SKM-1 treated with dmso at 0.1 percent for 144 hours (cell line): Measurements from ENCODE around the gene TAS2R60.
A peak's percentile ranks its signal among the peaks of the same experiment; 100 is the strongest.
"Not testable (repeated sequence)": the region's sequence is repeated elsewhere in the genome, so short reads cannot be mapped to it uniquely, and the experiment has no call there.

Source experiments
- DNase-seq: peaks from one replicate; lab custom pipeline; 2025; ENCODE audit not compliant: unreplicated experiment; lab: John Stamatoyannopoulos, UW

TAS2R60 gene

DNA sequence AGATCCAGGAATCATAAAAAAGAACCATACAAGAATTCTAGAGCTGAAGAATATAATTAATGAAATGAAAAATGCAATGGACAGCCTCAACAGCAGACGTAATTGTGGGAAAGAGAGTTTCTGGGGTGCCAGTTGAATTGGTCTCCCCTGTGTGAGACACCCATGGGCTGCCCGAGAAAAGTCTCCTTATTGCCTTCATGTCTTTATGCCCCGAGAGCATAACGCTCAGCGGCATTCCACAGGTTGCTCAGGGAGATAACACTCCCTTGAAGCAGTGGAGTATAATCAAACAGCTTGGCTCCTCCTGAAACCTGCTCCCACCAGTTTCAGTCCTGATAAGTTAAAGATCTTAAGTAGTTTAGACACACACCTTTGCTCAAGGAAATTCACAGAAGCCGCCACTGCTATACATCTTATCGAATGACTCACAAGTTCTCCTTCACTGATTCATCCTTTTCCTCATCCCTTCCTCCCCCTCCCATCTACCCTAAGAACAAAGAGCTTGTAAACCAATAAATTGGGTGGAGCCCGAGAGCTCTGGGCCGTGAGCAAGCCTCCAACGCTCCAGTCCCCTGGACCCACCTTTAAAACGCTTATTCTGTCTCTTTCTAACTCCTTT, 28.9 kb downstream of the TAS2R60 start:
- not testable (repeated sequence) for DNase-seq

DNA sequence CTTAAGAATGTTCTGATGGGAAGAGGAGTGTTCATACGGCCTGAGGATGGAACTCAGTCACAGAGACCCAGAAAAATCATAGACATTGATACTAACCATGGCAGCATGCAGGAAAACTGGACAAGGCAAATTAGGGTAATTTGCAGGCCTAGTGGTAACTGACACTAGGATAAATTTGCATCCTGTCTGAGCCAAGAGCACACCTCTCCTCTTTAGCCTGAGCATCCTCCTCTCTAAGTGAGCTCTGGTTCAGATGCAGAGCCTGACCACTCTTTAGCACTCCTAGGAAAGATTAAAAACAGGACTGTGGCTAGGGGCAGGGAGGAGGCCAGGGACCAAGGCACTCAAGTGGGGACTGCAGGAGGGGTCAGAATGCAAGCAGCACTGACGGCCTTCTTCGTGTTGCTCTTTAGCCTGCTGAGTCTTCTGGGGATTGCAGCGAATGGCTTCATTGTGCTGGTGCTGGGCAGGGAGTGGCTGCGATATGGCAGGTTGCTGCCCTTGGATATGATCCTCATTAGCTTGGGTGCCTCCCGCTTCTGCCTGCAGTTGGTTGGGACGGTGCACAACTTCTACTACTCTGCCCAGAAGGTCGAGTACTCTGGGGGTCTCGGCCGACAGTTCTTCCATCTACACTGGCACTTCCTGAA, 34.4 kb downstream of the TAS2R60 start, which contains the start of gene TAS2R41:
TAS2R41 (plus strand) TSS at position 373 of the 650 bp plus-strand sequence; CDS start at position 373, 0 bp downstream.
- no peak for DNase-seq

DNA sequence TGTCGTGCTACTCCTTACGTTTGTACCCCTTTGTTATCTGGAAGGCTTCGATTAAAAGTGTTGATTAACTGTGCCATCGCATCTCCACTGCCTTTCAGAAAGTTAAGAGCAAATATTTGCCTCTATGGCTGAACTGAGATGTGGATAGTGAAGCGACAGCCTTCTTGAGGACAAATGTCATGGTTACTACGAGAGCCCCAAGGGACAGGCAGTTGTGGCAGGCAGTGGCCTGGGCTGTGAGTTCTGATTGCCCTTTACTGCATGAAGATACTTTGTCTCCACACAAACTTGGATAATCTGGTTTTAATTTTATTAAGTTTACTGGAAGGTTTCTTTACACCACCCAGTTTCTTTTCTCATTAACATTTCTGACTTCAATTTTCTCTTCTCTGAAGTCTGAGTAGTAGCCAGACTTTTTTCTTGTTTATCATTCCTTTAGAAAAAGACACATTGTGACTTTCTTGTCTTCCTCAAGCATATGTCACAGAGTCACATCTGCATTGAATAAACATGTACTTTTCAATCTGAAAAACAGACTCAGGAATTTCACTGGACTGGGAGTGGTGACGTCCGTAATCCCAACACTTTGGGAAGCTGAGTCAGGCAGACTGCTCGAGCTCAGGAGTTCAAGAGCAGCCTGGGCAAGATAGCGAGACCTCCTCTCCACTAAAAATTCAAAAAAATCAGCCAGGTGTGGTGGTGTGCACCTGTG, 36.0 kb downstream of the TAS2R60 start:
- DNase-seq, result no peak

DNA sequence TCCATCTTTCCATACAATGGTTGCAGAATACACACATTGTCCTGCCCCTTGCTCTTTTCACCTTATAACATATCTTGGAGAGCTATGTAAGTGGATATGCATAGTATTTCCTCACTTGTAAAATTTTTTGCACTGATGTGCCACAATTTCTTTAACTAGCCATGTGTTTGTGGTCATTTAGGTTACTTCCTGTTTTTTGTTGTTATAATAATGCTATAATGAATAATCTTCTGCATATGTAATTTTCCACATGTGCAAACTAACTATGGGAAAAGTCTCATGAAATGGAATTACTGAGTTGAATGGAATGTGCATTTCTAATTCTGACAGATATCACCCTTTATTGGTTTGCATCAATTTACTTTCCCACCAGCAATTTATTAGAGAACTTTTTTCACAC, 37.2 kb downstream of the TAS2R60 start:
- DNase-seq, result no peak

DNA sequence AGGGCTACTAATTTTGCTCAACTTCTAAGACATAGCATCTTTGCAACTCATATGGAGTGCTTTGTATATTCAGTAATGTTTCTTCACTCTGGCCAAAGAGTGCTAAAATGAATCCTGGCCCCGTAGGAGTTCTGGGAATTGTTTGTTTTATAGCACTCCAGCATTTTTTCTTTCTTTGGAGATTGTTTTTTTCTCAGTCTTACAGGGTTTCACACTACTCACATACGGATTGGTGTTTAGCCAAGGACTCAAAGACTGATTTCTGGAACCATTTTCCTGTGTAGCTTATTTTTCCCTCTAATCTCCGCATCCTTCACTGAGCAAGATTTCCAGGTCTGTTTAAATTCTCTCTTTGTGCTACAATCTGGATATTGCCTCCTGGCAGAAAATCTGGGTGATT, 40.9 kb downstream of the TAS2R60 start:
- no peak for DNase-seq

DNA sequence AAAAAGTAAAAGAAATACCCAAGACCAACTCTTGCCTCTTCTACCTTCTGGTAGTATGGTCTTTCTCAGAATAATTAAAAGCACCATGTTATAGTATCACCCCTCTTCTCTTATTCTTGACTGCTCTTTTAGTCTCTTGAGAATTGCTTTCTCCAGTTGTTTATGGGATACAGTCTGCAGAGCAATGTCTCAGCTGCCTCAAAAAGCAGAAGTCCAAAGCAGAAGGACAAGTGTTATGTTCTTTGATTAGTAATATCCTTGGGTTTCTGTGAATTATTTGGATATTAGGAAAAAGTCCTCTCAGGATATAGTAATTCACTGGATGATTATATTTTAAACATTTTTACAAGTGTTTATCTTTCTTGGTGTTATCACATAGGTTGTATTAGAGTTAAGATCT, 41.8 kb downstream of the TAS2R60 start:
- peak; percentile 58 for DNase-seq

DNA sequence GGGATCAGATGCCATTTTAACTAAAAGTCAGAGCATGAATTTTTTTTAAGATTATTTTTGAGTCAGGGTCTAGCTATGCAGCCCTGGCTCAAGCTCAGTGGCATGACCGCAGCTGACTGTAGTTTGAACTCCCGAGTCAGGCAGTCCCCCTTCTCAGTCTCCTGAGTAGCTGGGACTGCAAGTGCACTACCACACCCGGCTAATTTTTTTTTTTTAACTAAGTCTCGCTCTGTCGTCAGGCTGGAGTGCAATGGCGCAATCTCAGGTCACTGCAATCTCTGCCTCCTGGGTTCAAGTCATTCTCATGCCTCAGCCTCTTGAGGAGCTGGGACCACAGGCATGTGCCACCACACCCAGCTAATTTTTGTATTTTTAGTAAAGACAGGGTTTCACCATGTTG, 42.2 kb downstream of the TAS2R60 start:
- DNase-seq, result peak; percentile 47

DNA sequence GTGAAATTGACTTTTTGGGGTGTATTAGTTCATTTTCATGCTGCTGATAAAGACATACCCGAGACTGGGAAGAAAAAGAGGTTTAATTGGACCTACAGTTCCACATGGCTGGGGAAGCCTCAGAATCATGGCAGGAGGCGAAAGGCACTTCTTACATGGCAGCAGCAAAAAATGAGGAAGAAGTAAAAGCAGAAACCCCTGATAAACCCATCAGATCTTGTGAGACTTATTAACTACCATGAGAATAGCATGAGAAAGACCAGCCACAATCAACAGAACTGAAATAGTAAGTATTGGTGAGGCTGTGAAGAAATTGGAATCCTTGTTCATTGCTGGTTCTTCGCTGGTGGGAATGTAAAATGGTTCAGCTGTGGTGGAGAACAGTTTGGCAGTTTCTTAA, 43.0 kb downstream of the TAS2R60 start:
- DNase-seq, result not testable (repeated sequence)

DNA sequence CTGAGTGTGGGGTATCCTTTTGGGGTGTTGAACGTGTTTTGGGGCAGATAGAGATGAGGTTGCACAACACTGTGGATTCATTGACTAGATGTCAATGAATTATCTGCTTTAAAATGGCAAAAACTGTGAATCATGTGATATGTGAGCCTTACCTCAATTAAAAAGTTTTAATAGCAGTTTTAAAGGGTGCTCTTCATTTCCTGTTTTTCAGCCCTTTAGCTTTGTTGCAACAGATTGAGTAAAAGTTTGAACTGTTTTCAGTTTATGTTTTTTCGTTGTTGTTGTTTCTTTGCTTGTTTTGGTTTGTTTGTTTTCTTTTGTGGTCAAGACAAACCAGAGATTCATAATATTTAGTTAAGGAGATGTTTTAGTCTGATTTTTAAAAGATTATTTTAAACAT, 43.8 kb downstream of the TAS2R60 start:
- DNase-seq, result no peak

DNA sequence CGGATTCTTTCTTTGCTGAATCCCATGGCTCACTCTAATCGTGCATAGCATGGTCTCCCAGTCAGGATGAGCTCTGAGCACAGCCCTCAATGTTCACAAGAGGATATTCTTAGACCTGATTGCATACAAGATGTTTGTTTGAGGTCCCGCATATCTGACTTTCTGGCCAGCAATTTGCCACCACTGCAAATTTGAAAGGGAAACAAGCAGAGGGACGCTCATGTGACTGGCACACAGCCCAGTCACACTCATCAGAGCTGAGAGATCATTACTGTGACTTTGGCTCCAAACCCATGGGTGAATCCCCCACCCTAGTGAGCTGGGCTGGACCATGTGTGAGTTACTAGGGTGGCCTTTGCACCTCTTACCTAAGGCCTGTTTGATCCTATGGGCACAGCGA, 44.3 kb downstream of the TAS2R60 start:
- DNase-seq, result no peak

DNA sequence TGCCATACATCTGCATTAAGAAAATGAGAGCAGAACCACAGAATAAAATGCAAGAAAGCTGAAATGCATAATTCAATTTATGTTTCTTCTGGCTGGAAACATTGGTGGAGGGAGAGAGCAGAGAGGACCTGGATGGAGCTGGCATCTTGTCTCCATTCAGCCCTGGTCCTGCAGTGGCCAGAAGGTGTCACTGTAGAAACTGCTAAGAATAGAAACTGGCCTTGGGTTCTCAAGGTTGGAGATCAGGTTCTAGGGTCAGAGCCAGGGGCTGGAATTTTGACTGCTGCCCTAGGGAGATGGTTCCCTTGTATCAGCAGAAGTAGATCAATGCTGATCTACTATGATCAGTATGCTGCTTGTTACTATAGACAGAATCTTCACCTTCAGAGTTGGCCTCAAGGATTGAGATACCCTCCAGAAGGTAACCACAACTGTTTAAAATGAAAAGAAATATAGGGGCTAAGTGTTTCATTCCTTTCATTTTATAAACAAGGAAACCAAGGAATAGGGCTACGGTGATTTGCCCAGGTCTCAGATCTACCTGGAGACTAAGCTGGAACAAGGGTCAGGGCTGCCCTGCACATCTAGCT, 47.6 kb downstream of the TAS2R60 start:
- no peak for DNase-seq

DNA sequence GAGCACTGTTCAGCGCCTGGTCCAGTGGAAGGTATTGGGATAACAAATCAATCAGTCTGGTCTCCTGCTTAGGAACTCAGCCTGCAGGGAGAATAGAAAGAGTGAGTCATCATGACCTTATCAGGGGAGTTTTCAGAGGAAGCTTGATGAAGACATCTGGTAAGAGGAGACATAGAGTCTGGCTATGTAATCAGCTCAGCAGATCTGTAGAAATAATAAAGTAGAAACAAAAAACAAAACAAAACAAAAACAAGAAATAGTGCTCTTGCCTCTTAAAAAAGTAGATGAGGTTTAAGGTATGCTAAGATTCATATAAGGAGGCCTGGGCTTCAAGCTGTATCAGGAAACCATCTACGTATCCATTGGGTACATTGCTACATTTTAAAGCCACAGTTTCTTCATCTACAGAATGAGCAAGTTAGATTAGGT, 48.8 kb downstream of the TAS2R60 start:
- DNase-seq, result peak; percentile 28

DNA sequence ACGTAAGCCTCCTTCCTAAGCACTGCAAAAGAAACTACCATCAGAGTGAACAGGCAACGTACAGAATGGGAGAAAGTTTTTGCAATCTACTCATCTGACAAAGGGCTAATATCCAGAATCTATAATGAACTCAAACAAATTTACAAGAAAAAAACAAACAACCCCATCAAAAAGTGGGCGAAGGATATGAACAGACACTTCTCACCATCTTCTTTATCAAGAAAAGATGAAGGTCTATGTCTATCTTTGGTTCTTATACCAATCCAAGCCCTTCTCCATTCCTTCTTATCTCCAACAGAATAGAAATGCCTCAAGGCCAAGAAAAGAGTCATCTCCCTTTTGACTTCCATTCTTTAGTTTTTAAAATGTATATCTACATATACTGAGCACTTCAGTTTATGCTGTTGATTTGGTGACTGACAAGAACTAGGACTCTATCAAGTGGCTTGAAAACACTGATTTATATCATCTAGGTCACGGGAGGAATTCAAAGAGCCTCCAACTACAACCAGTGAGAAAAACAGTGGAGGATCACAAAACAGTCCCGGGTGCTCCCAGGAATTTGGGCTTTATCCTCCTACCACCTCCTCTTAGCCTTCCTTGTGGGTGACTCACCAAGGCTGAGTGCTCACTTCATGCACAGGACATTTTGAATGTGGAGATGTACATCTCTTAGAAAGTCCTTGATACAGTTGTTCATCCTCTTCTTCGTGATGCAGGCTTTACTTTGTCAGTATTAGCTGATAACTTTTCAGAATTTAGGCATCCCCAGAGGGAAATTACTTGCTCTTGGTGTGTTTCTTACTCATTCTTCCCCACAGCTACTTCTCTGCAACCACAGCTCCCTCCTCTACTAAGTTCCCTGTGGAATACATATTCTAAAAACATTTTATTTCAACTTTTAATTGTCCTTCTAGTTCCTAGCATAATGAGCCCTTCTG, 49.8 kb downstream of the TAS2R60 start:
- no peak for DNase-seq

DNA sequence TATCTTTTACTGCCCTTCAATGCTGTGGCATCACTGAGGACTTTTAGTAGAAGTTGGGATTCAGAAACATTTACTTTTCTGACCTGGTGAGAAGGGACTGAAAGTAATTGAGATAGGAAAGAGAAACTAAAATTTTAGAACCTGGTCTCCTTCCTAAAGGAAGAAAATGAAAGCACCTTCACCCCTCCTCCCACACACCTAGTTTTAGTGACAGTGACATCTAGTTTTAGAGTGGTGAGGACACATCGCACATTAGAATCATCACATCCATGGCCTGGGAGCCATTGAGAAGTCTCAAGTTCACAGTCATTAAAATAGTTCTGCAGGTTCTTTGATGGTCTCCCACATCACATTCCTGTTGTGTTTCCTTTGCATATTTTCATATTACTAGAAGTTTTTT, 50.5 kb downstream of the TAS2R60 start:
- no peak for DNase-seq
